H1 (cell line): ENCODE results near the gene COL4A3. TPM values are rescaled to one million over a fixed set of nuclear protein-coding genes. Genes with fewer than 3 reads are reported as not detected.

Experiments used
- CTCF ChIA-PET: fragments of 300-600 bp; sonication (Branson Sonifier 250); formaldehyde crosslinking; loops from one replicate; lab custom pipeline; 2021; ENCODE audit not compliant: partially characterized antibody; lab: Charles Lee
- POLR2A ChIA-PET: fragments of 300-600 bp; sonication (Branson Sonifier 250); formaldehyde crosslinking; loops from one replicate; lab custom pipeline; 2021; ENCODE audit warnings: inconsistent platforms; ENCODE audit not compliant: partially characterized antibody; lab: Charles Lee
- DNase-seq, 2 experiments: peaks; one replicate each; pipeline versions ENCODE4 v3.0.0 to v3.0.0-alpha.2; 2010 to 2022; ENCODE audit warnings: low spot score in 2 of 2, low read depth in 1 of 2, mixed read lengths in 1 of 2
- FAIRE-seq: peaks from 2 replicates; lab custom pipeline; 2011; peaks lifted over from hg19 to GRCh38; lab: Jason Lieb, UNC
- H2AFZ ChIP-seq: 2 replicates; pipeline ENCODE4 v1.8.1; 2012; ENCODE audit warnings: low read length, inconsistent platforms
- H2AK5ac ChIP-seq: 2 replicates; pipeline ENCODE4 v1.6.1; 2013; ENCODE audit warnings: low read depth, low read length
- H2BK120ac ChIP-seq: replicated peaks from 2 replicates; pipeline ENCODE3; 2013; ENCODE audit warnings: low read depth, low read length, inconsistent platforms
- H2BK12ac ChIP-seq: 2 replicates; pipeline ENCODE4 v1.6.1; 2013; ENCODE audit warnings: low read depth, low read length
- H2BK15ac ChIP-seq: 2 replicates; pipeline ENCODE4 v1.6.1; 2013; ENCODE audit warnings: low read length
- H2BK20ac ChIP-seq: 2 replicates; pipeline ENCODE4 v1.6.1; 2013; ENCODE audit warnings: low read length
- H2BK5ac ChIP-seq: 2 replicates; pipeline ENCODE4 v1.6.1; 2013; ENCODE audit warnings: low read depth, low read length
- H3K14ac ChIP-seq: 2 replicates; pipeline ENCODE4 v1.6.1; 2013; ENCODE audit warnings: inconsistent platforms; ENCODE audit not compliant: insufficient read length
- H3K18ac ChIP-seq: 2 replicates; pipeline ENCODE4 v1.6.1; 2013; ENCODE audit warnings: low read length; ENCODE audit errors: extremely low read depth
- H3K23ac ChIP-seq: 2 replicates; pipeline ENCODE4 v1.6.1; 2013; ENCODE audit warnings: inconsistent platforms; ENCODE audit not compliant: insufficient read length
- H3K23me2 ChIP-seq: 2 replicates; pipeline ENCODE4 v1.6.1; 2013; ENCODE audit warnings: low read depth, low read length
- H3K27ac ChIP-seq: 2 replicates; pipeline ENCODE4 v1.6.1; 2011; ENCODE audit warnings: low read depth, low read length, inconsistent platforms
- H3K27me3 ChIP-seq, 4 experiments: replicated peaks in 1 of 4; 1 replicate in 1 of 4; 2 replicates in 3 of 4; pipeline versions ENCODE4 v1.6.1 to v1.8.1; 2011 to 2013; ENCODE audit warnings: low read length in 3 of 4, mild to moderate bottlenecking in 3 of 4, inconsistent platforms in 2 of 4, mixed read lengths in 2 of 4, moderate library complexity in 1 of 4; ENCODE audit not compliant: control insufficient read depth in 3 of 4, insufficient read depth in 3 of 4; ENCODE audit errors: extremely low read depth in 1 of 4
- H3K36me3 ChIP-seq, 4 experiments: 2 replicates each; pipeline versions ENCODE4 v1.6.1 to v1.8.1; 2011 to 2013; ENCODE audit warnings: mild to moderate bottlenecking in 4 of 4, low read length in 3 of 4, moderate library complexity in 2 of 4, control low read depth in 1 of 4, inconsistent platforms in 1 of 4; ENCODE audit not compliant: insufficient read depth in 4 of 4, control insufficient read depth in 2 of 4
- H3K4ac ChIP-seq: replicated peaks from 2 replicates; pipeline ENCODE3; 2013; ENCODE audit warnings: low read length, low read depth, mixed read lengths, inconsistent platforms; ENCODE audit not compliant: insufficient read length
- H3K4me1 ChIP-seq, 4 experiments: replicated peaks in 1 of 4; 1 replicate in 1 of 4; 2 replicates in 3 of 4; pipeline versions ENCODE4 v1.6.1 to v1.8.1; 2011 to 2013; ENCODE audit warnings: low read length in 3 of 4, inconsistent platforms in 2 of 4, mixed read lengths in 1 of 4; ENCODE audit not compliant: insufficient read depth in 4 of 4, control insufficient read depth in 3 of 4
- H3K4me2 ChIP-seq, 2 experiments: 2 replicates each; pipeline versions ENCODE4 v1.6.1 to v1.8.1; 2011 to 2013; ENCODE audit warnings: low read depth in 2 of 2, low read length in 2 of 2, control low read depth in 1 of 2, inconsistent platforms in 1 of 2, mild to moderate bottlenecking in 1 of 2; ENCODE audit not compliant: insufficient read depth in 1 of 2
- H3K4me3 ChIP-seq, 4 experiments: fragments of 200-600, 300-600 bp in 1 of 4; sonication (generic), shearing (Covaris generic), sonication (Bioruptor Twin) in 1 of 4; 2 replicates each; pipeline versions ENCODE4 v1.5.1 to v1.8.1; 2011 to 2016; ENCODE audit warnings: low read length in 4 of 4, low read depth in 3 of 4, control low read depth in 2 of 4, inconsistent platforms in 2 of 4, mild to moderate bottlenecking in 2 of 4, mixed read lengths in 1 of 4, moderate library complexity in 1 of 4; ENCODE audit not compliant: insufficient read depth in 2 of 4; ENCODE audit errors: extremely low read depth in 1 of 4
- H3K56ac ChIP-seq: replicated peaks from 2 replicates; pipeline ENCODE3; 2013; ENCODE audit warnings: low read depth, mild to moderate bottlenecking, mixed read lengths, low read length, inconsistent platforms; ENCODE audit not compliant: insufficient read length
- H3K79me1 ChIP-seq: 2 replicates; pipeline ENCODE4 v1.6.1; 2013; ENCODE audit warnings: low read depth, low read length, control low read depth
- H3K79me2 ChIP-seq, 2 experiments: 2 replicates each; pipeline versions ENCODE4 v1.6.1 to v1.8.1; 2012 to 2013; ENCODE audit warnings: low read length in 2 of 2, mild to moderate bottlenecking in 2 of 2, inconsistent platforms in 1 of 2; ENCODE audit not compliant: insufficient read depth in 2 of 2, control insufficient read depth in 1 of 2
- H3K9ac ChIP-seq, 4 experiments: replicated peaks in 1 of 4; 1 replicate in 1 of 4; 2 replicates in 3 of 4; pipeline versions ENCODE4 v1.6.1 to v1.8.1; 2011 to 2013; ENCODE audit warnings: low read depth in 3 of 4, low read length in 3 of 4, control low read depth in 2 of 4, mild to moderate bottlenecking in 2 of 4, moderate library complexity in 2 of 4, inconsistent platforms in 1 of 4; ENCODE audit errors: extremely low read depth in 1 of 4
- H3K9me3 ChIP-seq, 2 experiments: 2 replicates each; pipeline versions ENCODE4 v1.6.1 to v1.8.1; 2012 to 2013; ENCODE audit warnings: mild to moderate bottlenecking in 2 of 2, moderate library complexity in 2 of 2, control low read depth in 1 of 2, inconsistent platforms in 1 of 2, low read depth in 1 of 2, low read length in 1 of 2, mixed read lengths in 1 of 2; ENCODE audit not compliant: insufficient read depth in 2 of 2
- H4K20me1 ChIP-seq, 2 experiments: replicated peaks in 1 of 2; 2 replicates each; pipeline versions ENCODE3 to v1.8.1; 2011 to 2013; ENCODE audit warnings: inconsistent platforms in 2 of 2, low read length in 2 of 2, mild to moderate bottlenecking in 1 of 2; ENCODE audit not compliant: insufficient read depth in 2 of 2, control insufficient read depth in 1 of 2
- H4K5ac ChIP-seq: 2 replicates; pipeline ENCODE4 v1.6.1; 2013; ENCODE audit warnings: low read length, low read depth, mixed read lengths, inconsistent platforms; ENCODE audit not compliant: insufficient read length
- H4K8ac ChIP-seq: 2 replicates; pipeline ENCODE4 v1.8.0; 2013; ENCODE audit warnings: mild to moderate bottlenecking, moderate library complexity, low read length, inconsistent platforms; ENCODE audit not compliant: insufficient read depth; ENCODE audit errors: extremely low read depth
- H4K91ac ChIP-seq: replicated peaks from 2 replicates; pipeline ENCODE3; 2013; ENCODE audit warnings: low read length, mixed read lengths, inconsistent platforms; ENCODE audit not compliant: insufficient read length
- BACH1 ChIP-seq: IDR thresholded peaks from 2 replicates; pipeline ENCODE4 v1.6.1; 2012; ENCODE audit warnings: low read length, improper control_type of control experiment
- EP300 ChIP-seq, 2 experiments: IDR thresholded peaks; 1 replicate in 1 of 2; 2 replicates in 1 of 2; pipeline ENCODE4 v1.6.1; 2011 to 2012; ENCODE audit warnings: low read depth in 2 of 2, low read length in 2 of 2, mild to moderate bottlenecking in 2 of 2, borderline replicate concordance in 1 of 2, inconsistent platforms in 1 of 2, moderate library complexity in 1 of 2
- HDAC2 ChIP-seq, 2 experiments: fragments of 300-600 bp in 1 of 2; sonication (generic) in 1 of 2; IDR thresholded peaks; 2 replicates each; pipeline ENCODE4 v1.6.1; 2011 to 2012; ENCODE audit warnings: low read depth in 2 of 2, low read length in 2 of 2, mild to moderate bottlenecking in 2 of 2, moderate library complexity in 2 of 2, borderline replicate concordance in 1 of 2, inconsistent platforms in 1 of 2
- HDAC6 ChIP-seq: IDR thresholded peaks from one replicate; pipeline ENCODE4 v1.7.1; 2012; ENCODE audit warnings: low read depth, mild to moderate bottlenecking, inconsistent platforms, low read length, moderate library complexity
- JUN ChIP-seq: IDR thresholded peaks from 2 replicates; pipeline ENCODE4 v1.6.1; 2011; ENCODE audit warnings: low read depth, mild to moderate bottlenecking, improper control_type of control experiment, low read length
- NANOG ChIP-seq: IDR thresholded peaks from 2 replicates; pipeline ENCODE4 v1.6.1; 2011; ENCODE audit warnings: low read length, low read depth, mild to moderate bottlenecking, inconsistent platforms; ENCODE audit not compliant: insufficient read depth, poor library complexity, severe bottlenecking
- POU5F1 ChIP-seq: IDR thresholded peaks from 2 replicates; pipeline ENCODE4 v1.6.1; 2011; ENCODE audit warnings: low read depth, mild to moderate bottlenecking, low read length, moderate library complexity
- RBBP5 ChIP-seq: IDR thresholded peaks from 2 replicates; pipeline ENCODE4 v1.7.1; 2012; ENCODE audit warnings: low read depth, mild to moderate bottlenecking, inconsistent platforms, low read length, moderate library complexity, borderline replicate concordance
- polyA plus RNA-seq, 7 experiments: library from polyadenylated mRNA; depleted of rRNA in 3 of 7; stranded (reverse) in 5 of 7; unstranded in 2 of 7; fragments of >200 nt in 5 of 7; fragments of 200-250 nt in 2 of 7; gene quantifications; 1 replicate in 5 of 7; 2 replicates in 1 of 7; 4 replicates in 1 of 7; pipeline versions ENCODE4 v1.2.1 to v1.2.3, GENCODE V29; 2011 to 2013; ENCODE audit warnings: missing spikeins in 2 of 7, mixed read lengths in 2 of 7
- total RNA-seq: library from RNA; stranded (reverse); fragmentation: NEBNext Ultra II Directional; extraction: Animal tissue kit (Norgen Biotek cat#: 25700); gene quantifications from 2 replicates; pipeline ENCODE4 v1.2.1, GENCODE V29; 2021
- TF ChIP-seq, protein P1 (sequence below): IDR thresholded peaks from 2 replicates; pipeline ENCODE4 v1.6.1; 2012; ENCODE audit warnings: inconsistent platforms

Gene COL4A3
- total and polyA plus RNA-seq, 2 of the 8 experiments (the other 6 are each of a cell fraction or from before 2014, with no cell fraction given) = 0.12 to 0.17 TPM

DNA sequence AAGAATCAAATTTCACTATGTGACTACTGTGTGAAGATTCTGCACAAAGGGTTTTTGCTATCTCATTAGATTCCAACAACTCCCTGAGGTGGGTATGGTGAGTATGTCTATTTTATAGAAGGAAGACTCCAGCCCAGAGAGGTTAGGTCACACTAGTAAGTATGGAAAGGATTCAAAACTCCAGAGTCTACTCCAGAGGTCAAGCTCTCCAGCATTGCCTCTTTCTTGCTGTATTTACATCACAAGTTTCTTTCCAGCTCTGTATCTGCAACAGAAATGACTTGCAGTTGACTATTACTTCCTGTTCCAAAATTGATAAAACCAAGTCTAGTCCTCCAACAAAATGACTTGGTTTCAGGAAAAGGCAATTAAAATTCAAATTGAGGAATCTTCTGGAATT is 2.5 kb upstream of the COL4A3 start:
- Histone ChIP-seq H3K36me3 (no peaks in the 10 kb centered on the region), H3K18ac (no peak overlapping the region), H3K23ac (no peak overlapping the region), H2BK20ac (no peak overlapping the region), H4K20me1 (peaks cover 0 to 5% of the 10 kb centered on the region in 2 experiments), H3K9ac (no peak overlapping the region), H3K23me2 (peaks cover 15% of the 10 kb centered on the region; the same call in 1 of the 2 replicates), H3K79me2 (no peaks in the 10 kb centered on the region), H3K9me3 (no peaks in the 10 kb centered on the region), H3K14ac (no peak overlapping the region), H3K79me1 (no peaks in the 10 kb centered on the region), H2AFZ (no peak overlapping the region), H2AK5ac (no peak overlapping the region), H3K4me1 (peaks cover 0 to 4% (median under 1%) of the 10 kb centered on the region in 4 experiments; a peak in 2 of 7 replicates), H2BK12ac (no peak overlapping the region), H2BK15ac (no peak overlapping the region), H4K5ac (no peak overlapping the region), H4K8ac (no peak overlapping the region), H3K27me3 (peaks cover 5 to 33% (median 22%) of the 10 kb centered on the region in 4 experiments), H2BK120ac (no peak overlapping the region), H3K56ac (no peak overlapping the region), H3K27ac (no peak overlapping the region), H2BK5ac (no peak overlapping the region), H3K4me2 (no peak overlapping the region), H3K4me3 (no peak overlapping the region), H4K91ac (no peak overlapping the region), H3K4ac (no peak overlapping the region)
- no peak for DNase-seq
- ChIA-PET POLR2A (no interaction called here), CTCF (interaction anchor here (1.0 to 1.4 kb wide), 2 partner anchors 18 to 31 kb away, joined by 4 to 7 read pairs; no protein-coding TSS in a partner anchor)
- no peak for FAIRE-seq
- no peak for TF ChIP-seq JUN
- TF ChIP-seq, protein P1, sequence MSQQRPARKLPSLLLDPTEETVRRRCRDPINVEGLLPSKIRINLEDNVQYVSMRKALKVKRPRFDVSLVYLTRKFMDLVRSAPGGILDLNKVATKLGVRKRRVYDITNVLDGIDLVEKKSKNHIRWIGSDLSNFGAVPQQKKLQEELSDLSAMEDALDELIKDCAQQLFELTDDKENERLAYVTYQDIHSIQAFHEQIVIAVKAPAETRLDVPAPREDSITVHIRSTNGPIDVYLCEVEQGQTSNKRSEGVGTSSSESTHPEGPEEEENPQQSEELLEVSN = no peak
- TF ChIP-seq NANOG = no peak
- TF ChIP-seq EP300 (IDR thresholded peaks at IDR 0.05; ENCODE audit: borderline replicate concordance in 1 of 2, low read depth in 2 of 2, low read length in 2 of 2) = no peak
- no peak for TF ChIP-seq HDAC6
- TF ChIP-seq BACH1 = no peak
- TF ChIP-seq POU5F1 = no peak
- TF ChIP-seq HDAC2 (IDR thresholded peaks at IDR 0.05; ENCODE audit: borderline replicate concordance in 1 of 2, low read depth in 2 of 2, low read length in 2 of 2) = no peak
- no peak for TF ChIP-seq RBBP5
